GM19351 (cell line): Measurements from ENCODE around the gene GOLGA8T.
"Not testable (repeated sequence)": the region's sequence is repeated elsewhere in the genome, so short reads cannot be mapped to it uniquely, and the experiment has no call there.

Experiments used
- ATAC-seq: cut with Tn5 transposase; IDR thresholded peaks from one replicate; pipeline ENCODE4 v1.9.1; 2021; ENCODE audit warnings: mild to moderate bottlenecking, moderate library complexity; ENCODE audit not compliant: unreplicated experiment

Gene GOLGA8T

DNA sequence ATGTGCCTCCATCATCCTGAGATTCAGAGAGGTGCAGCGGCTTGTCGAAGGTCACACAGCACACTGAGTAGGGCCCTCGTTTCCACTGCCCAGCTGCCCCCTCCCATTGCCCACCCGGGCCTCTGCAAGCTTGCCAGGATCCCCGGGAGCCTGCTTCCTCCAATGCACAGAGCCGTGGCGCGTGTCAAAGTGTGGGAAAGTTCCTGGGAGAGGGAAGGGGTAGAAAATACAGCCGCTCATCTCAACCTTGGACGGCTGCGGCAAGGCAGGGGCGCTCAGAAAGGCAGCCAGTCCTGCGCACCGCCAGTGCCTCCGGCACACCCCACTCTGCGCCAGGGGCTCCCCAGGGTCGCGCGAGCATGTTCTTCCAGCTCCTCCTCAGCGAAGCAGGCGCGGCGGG, 56.3 kb downstream of the GOLGA8T start:
- not testable (repeated sequence) for ATAC-seq

DNA sequence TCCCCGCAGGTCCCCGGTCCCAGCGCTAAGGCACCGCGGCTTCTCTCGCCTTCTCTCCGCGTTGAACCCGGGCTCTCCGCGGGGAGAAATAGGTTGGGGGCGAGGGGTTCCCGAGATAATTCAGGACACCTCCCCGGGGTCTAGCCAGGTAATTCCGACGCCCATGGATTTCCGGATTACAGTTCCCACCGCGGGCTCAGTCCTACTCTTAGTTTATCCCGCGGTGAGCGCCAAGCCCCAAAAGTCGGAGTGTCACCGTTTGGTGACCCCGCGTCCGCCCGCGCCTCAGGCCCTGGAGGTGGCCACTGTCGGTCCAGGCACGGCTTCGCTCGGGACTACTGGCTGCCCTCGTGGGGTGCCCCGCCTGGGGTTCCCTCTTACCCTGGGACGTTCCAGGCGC, 56.8 kb downstream of the GOLGA8T start:
- not testable (repeated sequence) for ATAC-seq

DNA sequence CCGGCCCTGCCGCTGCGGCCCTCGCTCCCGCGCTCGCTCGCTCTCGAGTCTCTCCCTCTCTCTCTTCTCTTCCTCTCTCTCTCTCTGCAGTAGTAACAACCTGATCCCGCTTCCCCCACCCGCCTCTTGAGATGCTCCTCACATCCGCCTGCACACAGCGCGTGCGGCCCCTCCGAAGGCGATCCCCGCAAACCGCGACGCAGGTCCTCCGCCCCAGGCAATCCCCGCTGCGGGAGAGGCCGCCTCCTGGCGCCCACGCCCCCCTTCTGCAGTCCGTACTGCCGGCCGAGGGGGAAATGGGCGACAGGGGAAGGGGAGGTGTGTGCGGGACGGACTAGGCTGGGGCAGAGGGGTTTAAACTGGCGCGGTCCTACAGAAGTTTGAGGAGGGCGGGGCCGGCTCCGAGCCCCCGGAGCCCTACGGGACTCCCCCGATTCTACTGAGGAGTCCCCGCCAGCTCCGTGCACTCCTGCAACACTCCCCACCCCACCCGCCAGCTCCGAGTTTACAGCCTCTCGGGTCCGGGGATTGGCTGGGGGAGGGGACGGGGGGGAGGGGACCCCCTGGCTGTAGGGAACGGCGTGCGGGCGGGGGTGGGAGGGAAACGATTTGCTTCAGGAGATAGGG, 57.4 kb downstream of the GOLGA8T start:
- not testable (repeated sequence) for ATAC-seq

DNA sequence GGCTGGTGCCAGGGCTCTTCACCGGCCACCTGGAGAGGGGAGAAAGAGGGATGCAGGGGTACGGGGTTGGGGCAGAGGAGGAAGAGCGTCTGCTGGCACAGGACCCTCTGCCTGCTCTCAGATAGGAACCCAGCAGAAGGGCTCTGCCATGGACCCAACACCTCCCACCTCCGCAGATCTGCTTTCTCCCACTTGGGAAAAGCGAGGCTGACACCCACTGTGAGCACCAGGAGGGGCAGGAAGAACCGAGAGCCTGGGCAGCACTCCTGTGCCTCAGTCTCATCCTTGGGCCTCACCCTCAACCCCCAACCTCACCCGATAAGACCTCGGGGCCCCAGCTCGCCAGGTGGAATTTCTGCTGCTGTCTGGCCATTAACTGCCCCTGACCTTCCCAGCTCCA, 58.0 kb downstream of the GOLGA8T start:
- ATAC-seq: not testable (repeated sequence)
